MM.1S (cell line): ENCODE data around the gene PLEKHS1.

Experiments
- DNase-seq: peaks from one replicate; pipeline ENCODE4 v3.0.0-alpha.2; 2015
- H2AFZ ChIP-seq: fragments of 300-600 bp; sonication (generic); 2 replicates; pipeline ENCODE4 v1.6.0; 2016; ENCODE audit warnings: antibody characterized with exemption, low read length
- H3F3A ChIP-seq: fragments of 300-600 bp; sonication (generic); 2 replicates; pipeline ENCODE4 v1.6.1; 2016; ENCODE audit warnings: mild to moderate bottlenecking, antibody characterized with exemption, low read length, moderate library complexity, mixed read lengths; ENCODE audit not compliant: insufficient read depth
- H3K27ac ChIP-seq: fragments of 300-600 bp; sonication (generic); 2 replicates; pipeline ENCODE4 v1.5.1; 2016; ENCODE audit warnings: mild to moderate bottlenecking, low read length
- H3K27me3 ChIP-seq: fragments of 300-600 bp; sonication (generic); replicated peaks from 2 replicates; pipeline ENCODE4 v1.6.0; 2016; ENCODE audit warnings: low read length; ENCODE audit not compliant: insufficient read depth
- H3K36me3 ChIP-seq: fragments of 300-600 bp; sonication (generic); replicated peaks from 2 replicates; pipeline ENCODE4 v1.6.1; 2016; ENCODE audit warnings: mild to moderate bottlenecking, low read length, mixed read lengths; ENCODE audit not compliant: insufficient read depth
- H3K4me1 ChIP-seq: fragments of 300-600 bp; sonication (generic); 2 replicates; pipeline ENCODE4 v1.6.1; 2016; ENCODE audit warnings: low read length, mixed read lengths
- H3K4me2 ChIP-seq: fragments of 300-600 bp; sonication (generic); 2 replicates; pipeline ENCODE4 v1.6.0; 2016; ENCODE audit warnings: low read depth, low read length
- H3K4me3 ChIP-seq: fragments of 300-600 bp; sonication (generic); 2 replicates; pipeline ENCODE4 v1.5.1; 2016; ENCODE audit warnings: low read length, mixed read lengths
- H3K79me2 ChIP-seq: fragments of 300-600 bp; sonication (generic); 2 replicates; pipeline ENCODE4 v1.6.1; 2016; ENCODE audit warnings: mixed run types, low read length, mixed read lengths
- H3K9ac ChIP-seq: fragments of 300-600 bp; sonication (generic); 2 replicates; pipeline ENCODE4 v1.6.1; 2016; ENCODE audit warnings: low read length, mixed read lengths
- H3K9me2 ChIP-seq: fragments of 300-600 bp; sonication (generic); replicated peaks from 2 replicates; pipeline ENCODE4 v1.6.1; 2016; ENCODE audit warnings: mild to moderate bottlenecking, low read length, mixed read lengths; ENCODE audit not compliant: insufficient read depth
- H3K9me3 ChIP-seq: fragments of 300-600 bp; sonication (generic); replicated peaks from 2 replicates; pipeline ENCODE4 v1.6.1; 2016; ENCODE audit warnings: mild to moderate bottlenecking, low read length, mixed read lengths; ENCODE audit not compliant: insufficient read depth
- H4K20me1 ChIP-seq: fragments of 300-600 bp; sonication (generic); 2 replicates; pipeline ENCODE4 v1.6.1; 2016; ENCODE audit warnings: mild to moderate bottlenecking, low read length, moderate library complexity, mixed read lengths; ENCODE audit not compliant: insufficient read depth
- EZH2 ChIP-seq: fragments of 300-600 bp; sonication (generic); optimal IDR thresholded peaks from 2 replicates; pipeline ENCODE3; 2017; ENCODE audit warnings: low read depth, mild to moderate bottlenecking, antibody characterized with exemption, low read length, mixed read lengths
- EZH2phosphoT487 ChIP-seq: fragments of 300-600 bp; sonication (generic); IDR thresholded peaks from 2 replicates; pipeline ENCODE4 v1.6.1; 2018; ENCODE audit warnings: antibody characterized with exemption, low read length
- TF ChIP-seq, protein P1 (sequence below): fragments of 300-600 bp; sonication (generic); IDR thresholded peaks from 2 replicates; pipeline ENCODE4 v1.5.1; 2016; ENCODE audit warnings: antibody characterized with exemption, low read length, mixed read lengths

Gene PLEKHS1

GRCh38 chr10:113733635-113734034 is 17.8 kb upstream of the PLEKHS1 start:
- H3K4me1 ChIP-seq = no peaks in the 10 kb centered on the region
- DNase-seq = no peak
- TF ChIP-seq EZH2 (no peak), EZH2phosphoT487 (no peak)
- TF ChIP-seq, protein P1, sequence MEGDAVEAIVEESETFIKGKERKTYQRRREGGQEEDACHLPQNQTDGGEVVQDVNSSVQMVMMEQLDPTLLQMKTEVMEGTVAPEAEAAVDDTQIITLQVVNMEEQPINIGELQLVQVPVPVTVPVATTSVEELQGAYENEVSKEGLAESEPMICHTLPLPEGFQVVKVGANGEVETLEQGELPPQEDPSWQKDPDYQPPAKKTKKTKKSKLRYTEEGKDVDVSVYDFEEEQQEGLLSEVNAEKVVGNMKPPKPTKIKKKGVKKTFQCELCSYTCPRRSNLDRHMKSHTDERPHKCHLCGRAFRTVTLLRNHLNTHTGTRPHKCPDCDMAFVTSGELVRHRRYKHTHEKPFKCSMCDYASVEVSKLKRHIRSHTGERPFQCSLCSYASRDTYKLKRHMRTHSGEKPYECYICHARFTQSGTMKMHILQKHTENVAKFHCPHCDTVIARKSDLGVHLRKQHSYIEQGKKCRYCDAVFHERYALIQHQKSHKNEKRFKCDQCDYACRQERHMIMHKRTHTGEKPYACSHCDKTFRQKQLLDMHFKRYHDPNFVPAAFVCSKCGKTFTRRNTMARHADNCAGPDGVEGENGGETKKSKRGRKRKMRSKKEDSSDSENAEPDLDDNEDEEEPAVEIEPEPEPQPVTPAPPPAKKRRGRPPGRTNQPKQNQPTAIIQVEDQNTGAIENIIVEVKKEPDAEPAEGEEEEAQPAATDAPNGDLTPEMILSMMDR = no peak

DNA sequence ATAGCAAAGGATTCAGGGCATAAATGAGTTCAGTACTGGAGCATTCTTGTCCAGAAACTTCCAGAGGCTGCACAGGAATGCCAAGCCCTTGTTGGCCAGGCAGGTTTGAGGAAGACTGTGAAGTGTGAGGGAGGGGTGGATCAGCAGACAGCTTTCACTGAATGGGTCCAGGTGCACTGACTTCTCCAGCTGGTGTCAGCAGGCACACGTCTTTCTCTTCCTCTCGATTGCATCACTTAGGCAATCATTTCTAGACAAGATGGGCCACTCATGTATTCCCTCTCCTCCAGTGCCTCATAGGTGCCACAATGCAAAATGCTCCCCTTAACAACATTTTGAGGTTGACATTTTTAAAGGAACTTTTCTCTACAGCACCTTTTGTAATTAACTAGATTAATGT is 15.6 kb upstream of the PLEKHS1 start:
- no peaks in the 10 kb centered on the region for H3K4me1 ChIP-seq
- H3K4me2 ChIP-seq = no peak overlapping the region
- no peaks in the 10 kb centered on the region for H3K27me3 ChIP-seq
- no peak for DNase-seq
- TF ChIP-seq, protein P1 = no peak
- TF ChIP-seq EZH2phosphoT487 (no peak), EZH2 (no peak)
- no peak overlapping the region for H3K9ac ChIP-seq
- H2AFZ ChIP-seq = no peak overlapping the region
- H3F3A ChIP-seq = no peaks in the 10 kb centered on the region
- H4K20me1 ChIP-seq = no peaks in the 10 kb centered on the region
- no peak overlapping the region for H3K4me3 ChIP-seq
- H3K79me2 ChIP-seq = no peaks in the 10 kb centered on the region
- no peaks in the 10 kb centered on the region for H3K36me3 ChIP-seq
- H3K9me3 ChIP-seq = no peaks in the 10 kb centered on the region
- no peaks in the 10 kb centered on the region for H3K9me2 ChIP-seq
- no peak overlapping the region for H3K27ac ChIP-seq

More at GRCh38 chr10:113733635-113734034, 17.8 kb upstream of the PLEKHS1 start:
- Histone ChIP-seq H3K4me2 (no peak overlapping the region), H3K27me3 (no peaks in the 10 kb centered on the region), H3K9me3 (no peaks in the 10 kb centered on the region), H3K4me3 (no peak overlapping the region), H2AFZ (no peak overlapping the region), H3K9me2 (no peaks in the 10 kb centered on the region), H3K9ac (no peak overlapping the region), H3K36me3 (peaks cover 3% of the 10 kb centered on the region), H3F3A (no peaks in the 10 kb centered on the region), H4K20me1 (no peaks in the 10 kb centered on the region), H3K79me2 (no peaks in the 10 kb centered on the region), H3K27ac (no peak overlapping the region)

DNA sequence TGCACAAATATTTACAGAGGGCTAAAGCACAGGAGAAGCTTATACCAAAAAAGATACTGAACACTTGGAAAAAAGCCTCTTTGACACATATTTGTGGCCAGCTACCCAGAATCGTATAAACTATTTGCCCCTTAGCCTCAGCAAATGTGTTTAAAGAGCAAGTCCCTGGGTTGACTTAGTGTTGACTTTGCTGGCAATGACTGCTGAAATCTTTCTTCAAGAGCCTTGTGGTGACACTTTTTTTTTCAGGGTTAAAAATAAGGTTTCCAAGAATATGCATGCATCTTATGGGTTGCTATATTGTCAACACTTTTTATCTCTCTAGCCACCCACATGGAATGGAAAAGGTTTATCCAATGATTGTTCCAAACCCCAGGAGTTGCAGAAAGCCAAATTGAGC is 14.9 kb upstream of the PLEKHS1 start:
- H3K27ac ChIP-seq = no peak overlapping the region
- no peaks in the 10 kb centered on the region for H3K9me3 ChIP-seq
- H3K36me3 ChIP-seq = no peaks in the 10 kb centered on the region
- TF ChIP-seq, protein P1 = no peak
- TF ChIP-seq EZH2 (no peak), EZH2phosphoT487 (no peak)
- H3K27me3 ChIP-seq = no peaks in the 10 kb centered on the region
- H2AFZ ChIP-seq = no peak overlapping the region
- no peaks in the 10 kb centered on the region for H4K20me1 ChIP-seq
- no peak overlapping the region for H3K9ac ChIP-seq
- H3K4me2 ChIP-seq = no peak overlapping the region
- H3K4me3 ChIP-seq = no peak overlapping the region
- no peak for DNase-seq
- H3F3A ChIP-seq = no peaks in the 10 kb centered on the region
- H3K9me2 ChIP-seq = no peaks in the 10 kb centered on the region
- H3K79me2 ChIP-seq = no peaks in the 10 kb centered on the region
- no peaks in the 10 kb centered on the region for H3K4me1 ChIP-seq
